GM12878 (cell line): ENCODE data around the gene TOMM20.

ENCODE experiments used
- ASH2L ChIP-seq: fragments of 300-600, 200-600 bp; sonication (generic); IDR thresholded peaks from 2 replicates; pipeline ENCODE4 v1.6.1; 2017; ENCODE audit warnings: low read depth, mild to moderate bottlenecking, borderline replicate concordance
- CREB1 ChIP-seq: IDR thresholded peaks from 2 replicates; pipeline ENCODE4 v1.6.1; 2012; ENCODE audit warnings: low read depth, mild to moderate bottlenecking, inconsistent platforms
- CTCF ChIP-seq, 3 experiments: IDR thresholded peaks in 2 of 3; conservative IDR thresholded peaks in 1 of 3; 2 replicates each; pipeline ENCODE4 v1.5.1; 2011; ENCODE audit warnings: low read depth in 3 of 3, low read length in 3 of 3, mild to moderate bottlenecking in 3 of 3, control low read depth in 2 of 3, moderate library complexity in 2 of 3, inconsistent platforms in 1 of 3, mixed read lengths in 1 of 3; ENCODE audit not compliant: control insufficient read depth in 2 of 3, insufficient read depth in 1 of 3; ENCODE audit errors: extremely low read depth in 1 of 3
- E2F4 ChIP-seq: IDR thresholded peaks from 2 replicates; pipeline ENCODE4 v1.6.1; 2012; ENCODE audit warnings: low read depth, low read length, improper control_type of control experiment
- HDAC6 ChIP-seq: fragments of 200-600 bp; sonication (generic); IDR thresholded peaks from one replicate; pipeline ENCODE4 v1.8.0; 2017; ENCODE audit warnings: antibody characterized with exemption; ENCODE audit not compliant: unreplicated experiment
- NR2F1 ChIP-seq: fragments of 450-650 bp; conservative IDR thresholded peaks from 2 replicates; pipeline ENCODE4 v1.6.1; 2017; ENCODE audit warnings: mild to moderate bottlenecking
- POLR2AphosphoS5 ChIP-seq: IDR thresholded peaks from 2 replicates; pipeline ENCODE4 v1.6.1; 2011; ENCODE audit warnings: mild to moderate bottlenecking, low read length, inconsistent platforms
- SPI1 ChIP-seq: IDR thresholded peaks from 2 replicates; pipeline ENCODE4 v1.6.1; 2011; ENCODE audit warnings: low read depth, mild to moderate bottlenecking, low read length, moderate library complexity, borderline replicate concordance; ENCODE audit not compliant: insufficient read depth
- TAF1 ChIP-seq: IDR thresholded peaks from 2 replicates; pipeline ENCODE4 v1.6.1; 2011; ENCODE audit warnings: mild to moderate bottlenecking, low read depth, low read length, borderline replicate concordance
- TF ChIP-seq, protein P1 (sequence below): IDR thresholded peaks from 2 replicates; pipeline ENCODE4 v1.6.1; 2011; ENCODE audit warnings: low read depth, low read length, improper control_type of control experiment, borderline replicate concordance

GRCh38 chr1:235068158-235069121 lies 60.2 kb downstream of the TOMM20 start:
- TF ChIP-seq, protein P1, sequence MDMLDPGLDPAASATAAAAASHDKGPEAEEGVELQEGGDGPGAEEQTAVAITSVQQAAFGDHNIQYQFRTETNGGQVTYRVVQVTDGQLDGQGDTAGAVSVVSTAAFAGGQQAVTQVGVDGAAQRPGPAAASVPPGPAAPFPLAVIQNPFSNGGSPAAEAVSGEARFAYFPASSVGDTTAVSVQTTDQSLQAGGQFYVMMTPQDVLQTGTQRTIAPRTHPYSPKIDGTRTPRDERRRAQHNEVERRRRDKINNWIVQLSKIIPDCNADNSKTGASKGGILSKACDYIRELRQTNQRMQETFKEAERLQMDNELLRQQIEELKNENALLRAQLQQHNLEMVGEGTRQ = no peak
- no peak for TF ChIP-seq CTCF (IDR thresholded peaks at IDR 0.05 in 2 of 3, conservative IDR thresholded peaks at IDR 0.05 in 1 of 3; ENCODE audit: control insufficient read depth in 2 of 3, extremely low read depth in 1 of 3, insufficient read depth in 1 of 3, low read depth in 3 of 3, low read length in 3 of 3)
- TF ChIP-seq TAF1 = no peak
- no peak for TF ChIP-seq POLR2AphosphoS5
- no peak for TF ChIP-seq CREB1
- TF ChIP-seq ASH2L = no peak
- no peak for TF ChIP-seq E2F4
- no peak for TF ChIP-seq HDAC6
- no peak for TF ChIP-seq NR2F1
- TF ChIP-seq SPI1 = no peak
